ENCODE measurements around the gene MRPL50.

DNA sequence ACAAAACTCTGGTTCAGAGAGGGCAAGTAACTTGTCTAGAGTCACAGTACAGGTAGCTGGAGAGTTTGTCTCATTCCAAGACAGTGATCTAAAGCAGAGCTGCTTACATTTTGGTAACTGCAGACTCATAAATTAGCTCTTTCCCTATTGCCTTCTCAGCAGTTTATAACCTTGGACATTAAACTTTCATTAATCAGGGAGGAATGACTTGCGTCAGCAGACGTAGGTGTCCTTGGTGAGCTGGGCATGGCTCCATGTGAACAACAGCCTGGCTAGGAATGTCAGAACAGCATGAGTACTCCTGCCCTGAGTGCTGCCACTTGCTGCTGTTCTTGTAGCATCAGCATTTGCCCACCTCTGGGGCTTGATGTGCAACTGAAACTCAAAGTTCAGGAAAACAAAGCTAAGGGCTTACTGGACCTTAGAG is 39.4 kb upstream of the MRPL50 start:
- TF ChIP-seq, protein P1, sequence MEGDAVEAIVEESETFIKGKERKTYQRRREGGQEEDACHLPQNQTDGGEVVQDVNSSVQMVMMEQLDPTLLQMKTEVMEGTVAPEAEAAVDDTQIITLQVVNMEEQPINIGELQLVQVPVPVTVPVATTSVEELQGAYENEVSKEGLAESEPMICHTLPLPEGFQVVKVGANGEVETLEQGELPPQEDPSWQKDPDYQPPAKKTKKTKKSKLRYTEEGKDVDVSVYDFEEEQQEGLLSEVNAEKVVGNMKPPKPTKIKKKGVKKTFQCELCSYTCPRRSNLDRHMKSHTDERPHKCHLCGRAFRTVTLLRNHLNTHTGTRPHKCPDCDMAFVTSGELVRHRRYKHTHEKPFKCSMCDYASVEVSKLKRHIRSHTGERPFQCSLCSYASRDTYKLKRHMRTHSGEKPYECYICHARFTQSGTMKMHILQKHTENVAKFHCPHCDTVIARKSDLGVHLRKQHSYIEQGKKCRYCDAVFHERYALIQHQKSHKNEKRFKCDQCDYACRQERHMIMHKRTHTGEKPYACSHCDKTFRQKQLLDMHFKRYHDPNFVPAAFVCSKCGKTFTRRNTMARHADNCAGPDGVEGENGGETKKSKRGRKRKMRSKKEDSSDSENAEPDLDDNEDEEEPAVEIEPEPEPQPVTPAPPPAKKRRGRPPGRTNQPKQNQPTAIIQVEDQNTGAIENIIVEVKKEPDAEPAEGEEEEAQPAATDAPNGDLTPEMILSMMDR (IDR thresholded peaks at IDR 0.05; ENCODE audit: insufficient read depth, low read depth, low read length) = no peak
- no peak for TF ChIP-seq EZH2 (IDR thresholded peaks at IDR 0.05; ENCODE audit: insufficient read depth, low read length)

Measured in astrocyte (in vitro differentiated cells and primary cell).